Caco-2 (cell line): ENCODE measurements around the gene C9orf152. TPM values are rescaled to one million over a fixed set of nuclear protein-coding genes. Genes with fewer than 3 reads are reported as not detected.

Experiments used
- Bru-seq: library from RNA; stranded (reverse); fragments of 400-500 nt; gene quantifications from one replicate; lab custom pipeline; 2021; lab: Mats Ljungman, UMichigan
- BruChase-seq, 2 experiments: library from RNA; stranded (reverse); fragments of 400-500 nt; gene quantifications; one replicate each; lab custom pipeline; 2021; lab: Mats Ljungman, UMichigan
- BruUV-seq: library from RNA; stranded (reverse); fragments of 400-500 nt; replicated peaks from 2 replicates; lab custom pipeline; 2021; lab: Mats Ljungman, UMichigan
- CTCF ChIA-PET: fragments of 300-600 bp; sonication (Branson Sonifier 250); formaldehyde crosslinking; loops from one replicate; lab custom pipeline; 2022; ENCODE audit warnings: antibody characterized with exemption; lab: Charles Lee
- POLR2A ChIA-PET: fragments of 300-600 bp; sonication (Branson Sonifier 250); formaldehyde crosslinking; loops from one replicate; lab custom pipeline; 2022; ENCODE audit warnings: antibody characterized with exemption; lab: Charles Lee
- DNase-seq, 2 experiments: peaks; one replicate each; pipeline versions ENCODE4 v3.0.0 to v3.0.0-alpha.2; 2020 to 2022
- H3K27me3 ChIP-seq: replicated peaks from 2 replicates; pipeline ENCODE4 v1.6.0; 2011; ENCODE audit warnings: low read length; ENCODE audit not compliant: control insufficient read depth, insufficient read depth
- H3K36me3 ChIP-seq: 2 replicates; pipeline ENCODE4 v1.5.1; 2011; ENCODE audit warnings: low read length; ENCODE audit not compliant: control insufficient read depth, insufficient read depth
- H3K4me1 ChIP-seq: fragments of 250-450 bp; sonication (Bioruptor Pico); 2 replicates; pipeline ENCODE4 v1.5.1; 2020; ENCODE audit warnings: mild to moderate bottlenecking
- H3K4me3 ChIP-seq: 2 replicates; pipeline ENCODE4 v1.5.1; 2011; ENCODE audit warnings: low read depth, mild to moderate bottlenecking, control low read depth, low read length
- H3K9me3 ChIP-seq: fragments of 250-450 bp; sonication (Bioruptor Pico); 2 replicates; pipeline ENCODE4 v1.5.1; 2020; ENCODE audit warnings: mild to moderate bottlenecking, moderate library complexity
- H3K27ac Mint-ChIP-seq: one replicate; pipeline ENCODE4 v1.8.0; 2022; ENCODE audit warnings: mixed read lengths; ENCODE audit not compliant: unreplicated experiment
- H3K27me3 Mint-ChIP-seq: one replicate; pipeline ENCODE4 v1.8.0; 2022; ENCODE audit warnings: mixed read lengths; ENCODE audit not compliant: insufficient read depth, unreplicated experiment
- H3K36me3 Mint-ChIP-seq: one replicate; pipeline ENCODE4 v1.8.0; 2022; ENCODE audit warnings: mild to moderate bottlenecking, mixed read lengths; ENCODE audit not compliant: insufficient read depth, unreplicated experiment
- H3K4me1 Mint-ChIP-seq: one replicate; pipeline ENCODE4 v1.8.0; 2022; ENCODE audit warnings: low read depth, mixed read lengths; ENCODE audit not compliant: unreplicated experiment
- H3K4me3 Mint-ChIP-seq: one replicate; pipeline ENCODE4 v1.8.0; 2022; ENCODE audit warnings: mild to moderate bottlenecking, moderate library complexity, mixed read lengths; ENCODE audit not compliant: unreplicated experiment
- H3K9me3 Mint-ChIP-seq: one replicate; pipeline ENCODE4 v1.8.0; 2022; ENCODE audit warnings: mixed read lengths; ENCODE audit not compliant: unreplicated experiment
- intact Hi-C: fragments of 100-400 bp; cut with micrococcal nuclease; formaldehyde crosslinking; loops from one replicate; pipeline ENCODE4 v1.10.0; 2022; ENCODE audit not compliant: unreplicated experiment
- long read RNA-seq: library from polyadenylated mRNA; stranded (forward); transcript quantifications from one replicate; pipeline ENCODE4 v2.0.0, GENCODE V29; 2022
- total RNA-seq: library from RNA; stranded (reverse); gene quantifications from 2 replicates; pipeline ENCODE4 v1.2.3, GENCODE V29; 2022
- TF ChIP-seq, protein P1 (sequence below), 2 experiments: fragments of 200-600 bp in 1 of 2; IDR thresholded peaks; 1 replicate in 1 of 2; 2 replicates in 1 of 2; pipeline versions ENCODE4 v1.5.1 to v1.8.0; 2011 to 2022; ENCODE audit warnings: antibody characterized with exemption in 1 of 2, control low read depth in 1 of 2, inconsistent platforms in 1 of 2, low read depth in 1 of 2, low read length in 1 of 2, mild to moderate bottlenecking in 1 of 2, moderate library complexity in 1 of 2; ENCODE audit not compliant: insufficient read depth in 1 of 2, severe bottlenecking in 1 of 2, unreplicated experiment in 1 of 2

The C9orf152 gene, protein sequence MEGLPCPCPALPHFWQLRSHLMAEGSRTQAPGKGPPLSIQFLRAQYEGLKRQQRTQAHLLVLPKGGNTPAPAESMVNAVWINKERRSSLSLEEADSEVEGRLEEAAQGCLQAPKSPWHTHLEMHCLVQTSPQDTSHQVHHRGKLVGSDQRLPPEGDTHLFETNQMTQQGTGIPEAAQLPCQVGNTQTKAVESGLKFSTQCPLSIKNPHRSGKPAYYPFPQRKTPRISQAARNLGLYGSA
- total RNA-seq (0.36 and 0.42 TPM in 2 replicates), Bru-seq, nascent RNA (percentile 25 among the genes with signal in this experiment), BruChase-seq, experiment 1, labeled RNA remaining after a 2-hour chase (percentile 31 among the genes with signal in this experiment), BruChase-seq, experiment 2, labeled RNA remaining after a 6-hour chase (percentile 39 among the genes with signal in this experiment)
- long read RNA-seq = 0 reads

DNA sequence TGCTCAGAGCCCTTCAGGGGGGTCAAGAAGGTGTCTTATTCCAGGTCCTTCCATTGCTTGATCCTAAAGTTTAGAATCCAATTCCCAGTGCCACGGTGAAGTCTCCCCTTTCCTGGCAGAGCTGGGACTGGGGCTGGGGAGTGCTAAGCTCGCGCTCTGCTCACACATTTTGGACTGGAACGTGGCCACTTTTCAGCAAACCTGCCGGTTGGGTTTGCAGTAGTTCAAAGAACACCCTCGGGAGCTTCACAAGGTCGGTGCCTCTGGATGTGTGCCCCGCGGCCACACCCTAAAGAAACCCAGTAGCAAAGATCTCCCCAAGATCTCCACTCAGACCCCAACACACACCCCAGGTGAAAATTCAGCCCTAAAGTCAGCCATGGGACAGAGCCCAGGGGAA lies at the start of gene C9orf152:
TSS of gene C9orf152 (minus strand) at position 129 of the 400 bp plus-strand sequence. CDS start 580 bp downstream, outside the sequence.
- 0 out of 2 replicates have a peak, but pooled peaks cover 11% of the 10 kb centered on the region for H3K9me3 ChIP-seq
- TF ChIP-seq, protein P1, sequence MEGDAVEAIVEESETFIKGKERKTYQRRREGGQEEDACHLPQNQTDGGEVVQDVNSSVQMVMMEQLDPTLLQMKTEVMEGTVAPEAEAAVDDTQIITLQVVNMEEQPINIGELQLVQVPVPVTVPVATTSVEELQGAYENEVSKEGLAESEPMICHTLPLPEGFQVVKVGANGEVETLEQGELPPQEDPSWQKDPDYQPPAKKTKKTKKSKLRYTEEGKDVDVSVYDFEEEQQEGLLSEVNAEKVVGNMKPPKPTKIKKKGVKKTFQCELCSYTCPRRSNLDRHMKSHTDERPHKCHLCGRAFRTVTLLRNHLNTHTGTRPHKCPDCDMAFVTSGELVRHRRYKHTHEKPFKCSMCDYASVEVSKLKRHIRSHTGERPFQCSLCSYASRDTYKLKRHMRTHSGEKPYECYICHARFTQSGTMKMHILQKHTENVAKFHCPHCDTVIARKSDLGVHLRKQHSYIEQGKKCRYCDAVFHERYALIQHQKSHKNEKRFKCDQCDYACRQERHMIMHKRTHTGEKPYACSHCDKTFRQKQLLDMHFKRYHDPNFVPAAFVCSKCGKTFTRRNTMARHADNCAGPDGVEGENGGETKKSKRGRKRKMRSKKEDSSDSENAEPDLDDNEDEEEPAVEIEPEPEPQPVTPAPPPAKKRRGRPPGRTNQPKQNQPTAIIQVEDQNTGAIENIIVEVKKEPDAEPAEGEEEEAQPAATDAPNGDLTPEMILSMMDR (IDR thresholded peaks at IDR 0.05; ENCODE audit: insufficient read depth in 1 of 2, low read depth in 1 of 2, low read length in 1 of 2, severe bottlenecking in 1 of 2, unreplicated experiment in 1 of 2) = no peak
- Mint-ChIP-seq H3K27me3 (no peaks in the 10 kb centered on the region), H3K4me1 (peaks cover 24% of the 10 kb centered on the region), H3K4me3 (no peak within 1 kb of the TSS), H3K36me3 (no peaks in the 10 kb centered on the region), H3K27ac (peak within 1 kb of the TSS; percentile 72), H3K9me3 (peaks cover 29% of the 10 kb centered on the region)
- no peaks in the 10 kb centered on the region for H3K27me3 ChIP-seq
- no peaks in the 10 kb centered on the region for H3K36me3 ChIP-seq
- BruUV-seq = no TSS peak
- POLR2A ChIA-PET = no interaction called here
- intact Hi-C loops = no loop called here
- CTCF ChIA-PET = no interaction called here
- no peak for DNase-seq
- peaks cover 26% of the 10 kb centered on the region for H3K4me1 ChIP-seq
- H3K4me3 ChIP-seq = no peak within 1 kb of the TSS

DNA sequence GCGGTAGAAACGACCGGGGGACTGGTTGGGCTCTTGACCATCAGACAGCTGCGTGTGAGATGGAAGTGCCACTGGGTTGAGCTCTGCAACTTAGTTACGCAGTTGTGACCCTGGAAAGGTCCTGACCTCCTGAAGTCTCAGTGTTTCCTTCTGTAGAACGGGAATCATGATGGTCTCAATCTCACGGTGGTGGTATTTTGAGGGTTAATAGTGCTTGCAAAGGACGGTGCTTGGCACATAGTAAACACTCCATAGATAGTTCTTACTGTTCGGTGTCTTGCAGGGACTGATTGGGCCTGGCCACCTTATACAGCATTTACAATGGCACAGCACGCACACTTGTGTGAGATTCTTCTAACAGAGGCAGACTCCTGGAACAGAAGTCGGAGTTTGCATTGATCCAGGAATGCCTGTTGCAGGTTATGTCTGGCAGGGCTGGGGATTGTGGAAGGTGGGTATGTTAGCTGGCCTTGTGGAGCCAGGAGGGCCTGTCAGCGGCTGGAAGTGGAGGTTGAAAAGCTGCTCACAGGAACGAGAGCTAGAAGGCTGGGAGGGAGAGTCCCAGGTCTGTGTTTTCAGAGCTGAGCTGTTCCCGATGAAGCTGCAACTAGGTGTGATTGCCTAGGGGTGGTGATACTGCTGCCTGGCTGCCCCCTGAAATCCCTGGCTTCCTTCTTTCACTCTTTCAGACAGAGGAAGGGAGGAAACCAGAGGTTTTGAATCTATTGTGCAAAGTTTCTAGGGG lies 49.3 kb upstream of the C9orf152 start:
- no peaks in the 10 kb centered on the region for H3K9me3 Mint-ChIP-seq
- H3K36me3 Mint-ChIP-seq = peaks cover 36% of the 10 kb centered on the region
- ChIA-PET POLR2A (interaction anchor here (0.6 to 1.2 kb wide), 12 partner anchors 12 to 366 kb away, joined by 3 to 20 read pairs (median 5); no protein-coding TSS in a partner anchor), CTCF (interaction anchor here (0.6 to 1.2 kb wide), 3 partner anchors 68 to 74 kb away, joined by 4 to 6 read pairs (median 5); no protein-coding TSS in a partner anchor)
- peak overlapping the region; percentile 98 for H3K4me3 Mint-ChIP-seq
- peak overlapping the region; percentile 99 for H3K27ac Mint-ChIP-seq
- no peaks in the 10 kb centered on the region for H3K36me3 ChIP-seq
- peaks cover 26% of the 10 kb centered on the region for H3K4me1 Mint-ChIP-seq
- H3K9me3 ChIP-seq = no peaks in the 10 kb centered on the region
- TF ChIP-seq, protein P1 (IDR thresholded peaks at IDR 0.05; ENCODE audit: insufficient read depth in 1 of 2, low read depth in 1 of 2, low read length in 1 of 2, severe bottlenecking in 1 of 2, unreplicated experiment in 1 of 2) = no peak
- intact Hi-C loops = loop anchor here (2.0 to 5.0 kb wide), 4 partner anchors 26 to 85 kb away; no protein-coding TSS in a partner anchor
- H3K27me3 ChIP-seq = no peaks in the 10 kb centered on the region
- H3K27me3 Mint-ChIP-seq = no peaks in the 10 kb centered on the region
- peaks cover 34% of the 10 kb centered on the region for H3K4me1 ChIP-seq
- TSS peak; percentile 62 for BruUV-seq
- peak overlapping the region; percentile 96 for H3K4me3 ChIP-seq
- peak in 1 of 2 experiments; percentile 43 for DNase-seq
